ENCODE measurements around the gene PHTF2. TPM values are rescaled to one million over a fixed set of nuclear protein-coding genes. Genes with fewer than 3 reads are reported as not detected.
"Not testable (repeated sequence)": the region's sequence is repeated elsewhere in the genome, so short reads cannot be mapped to it uniquely, and the experiment has no call there.

Gene PHTF2
- total RNA-seq, 1 donor from 2014 or later: 8.3 TPM

DNA sequence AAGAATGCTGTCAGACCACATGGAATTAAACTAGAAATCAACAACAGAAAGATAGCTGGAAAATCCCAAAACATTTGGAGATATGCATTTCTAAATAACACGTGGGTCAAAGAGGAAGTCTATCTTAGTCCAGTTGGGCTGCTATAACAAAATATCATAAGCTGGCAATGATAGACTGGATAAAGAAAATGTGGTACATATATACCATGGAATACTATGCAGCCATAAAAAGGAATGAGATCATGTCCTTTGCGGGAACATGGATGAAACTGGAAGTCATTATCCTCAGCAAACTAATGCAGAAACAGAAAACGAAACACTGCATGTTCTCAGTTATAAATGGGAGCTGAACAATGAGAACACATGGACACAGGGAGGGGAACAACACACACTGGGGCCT lies 200.6 kb downstream of the PHTF2 start:
- not testable (repeated sequence) for ATAC-seq

DNA sequence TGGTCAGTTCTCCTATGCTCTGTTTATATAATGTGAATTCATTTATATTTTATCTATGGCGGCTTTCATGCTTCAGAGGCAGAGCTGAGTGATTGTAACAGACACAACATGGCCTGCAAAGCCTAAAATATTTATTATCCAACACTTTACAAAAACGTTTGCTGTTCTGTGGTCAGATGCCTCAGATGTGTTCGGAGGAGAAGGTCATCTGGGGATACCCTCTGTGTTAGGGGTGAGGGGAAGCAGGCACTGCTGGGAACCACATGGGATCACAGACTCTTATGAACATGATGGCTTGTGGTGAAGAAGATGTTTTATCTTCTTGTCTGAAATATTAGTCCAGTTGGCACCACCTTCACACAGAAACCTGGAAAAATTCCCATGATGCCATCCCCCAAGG lies 203.4 kb downstream of the PHTF2 start:
- no peak for ATAC-seq

DNA sequence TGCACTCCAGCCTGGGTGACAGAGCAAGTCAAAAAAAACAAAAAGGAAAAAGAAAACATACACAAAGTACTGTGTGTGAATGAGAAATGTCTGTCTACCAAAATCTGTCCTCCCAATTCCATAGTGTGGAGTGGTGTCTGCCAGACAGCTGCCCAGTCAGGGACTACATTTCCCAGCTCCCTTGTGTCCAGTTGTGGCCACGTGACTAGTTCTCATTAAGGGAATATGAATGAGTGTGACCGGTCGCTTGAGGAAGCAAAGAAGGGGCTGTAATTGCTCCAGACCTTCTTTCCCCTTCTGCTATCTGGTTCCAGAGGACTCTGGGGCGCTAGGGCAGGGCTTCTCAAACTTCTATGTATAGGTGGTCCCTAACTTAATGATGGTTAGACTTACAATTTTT lies 204.1 kb downstream of the PHTF2 start:
- no peak for ATAC-seq

DNA sequence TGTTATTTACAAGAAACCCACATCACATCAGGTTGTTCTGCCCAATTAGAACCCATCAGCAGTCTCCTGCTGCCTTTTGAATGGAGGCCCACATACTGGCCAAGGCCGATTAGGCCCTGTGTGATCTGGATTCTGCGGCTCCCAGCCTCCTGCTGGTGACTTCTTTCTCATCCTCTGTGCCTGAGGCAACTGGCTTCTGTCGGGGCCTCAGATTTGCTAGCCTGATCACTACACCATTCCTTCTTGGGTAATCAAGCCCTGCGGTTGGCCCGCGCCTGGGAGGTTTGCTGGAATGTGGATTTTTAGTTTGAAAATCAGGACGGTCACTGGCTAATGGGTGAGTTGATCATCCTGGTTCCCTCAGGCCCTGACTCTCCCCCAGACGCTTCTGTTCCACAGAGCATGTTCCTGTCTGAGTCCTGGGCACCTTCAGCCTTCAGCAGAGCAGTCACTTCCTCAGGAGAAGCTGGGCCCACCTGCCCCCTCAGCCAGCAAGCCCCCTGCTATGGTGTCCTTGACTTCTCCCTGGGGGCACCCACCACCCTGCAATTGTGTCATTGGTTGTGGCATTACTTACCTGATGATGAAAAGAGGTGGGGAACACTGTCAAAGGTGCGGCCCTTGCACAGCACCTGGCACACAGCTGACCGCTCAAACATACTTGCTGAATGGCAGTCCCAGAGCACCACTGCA lies 207.6 kb downstream of the PHTF2 start:
- no peak for ATAC-seq

Other genes with a start within 250 kb of the PHTF2 start
- 9.9 TPM for gene RSBN1L, start 102.3 kb upstream of the PHTF2 start, total RNA-seq
- gene TMEM60, start 339 bp upstream of the PHTF2 start, total RNA-seq: 5.9 TPM